K562 (cell line): ENCODE data around the gene ZSCAN29. TPM values are rescaled to one million over a fixed set of nuclear protein-coding genes. Genes with fewer than 3 reads are reported as not detected.

Experiments
- ATAC-seq: fragments of 200-7000 bp; cut with Tn5 transposase; 3 replicates; pipeline ENCODE4 v1.9.1; 2020; ENCODE audit warnings: moderate library complexity
- BruUV-seq: library from RNA; stranded (reverse); fragments of 400-500 nt; replicated peaks from 2 replicates; lab custom pipeline; 2021; lab: Mats Ljungman, UMichigan
- CTCF ChIA-PET: fragments of 300-600 bp; formaldehyde crosslinking; extraction: SDS; loops from one replicate; lab custom pipeline; 2021; ENCODE audit warnings: low intra/inter-chr PET ratio; lab: Yijun Ruan, JAX
- POLR2A ChIA-PET: fragments of 300-600, 350-650 bp; sonication (Branson Sonifier 250); formaldehyde crosslinking; extraction: SDS; loops from one replicate; lab custom pipeline; 2021; ENCODE audit warnings: antibody characterized with exemption, inconsistent platforms; lab: Yijun Ruan, JAX
- DNase-seq, 4 experiments: peaks; one replicate each; pipeline versions ENCODE4 v3.0.0 to v3.0.0-alpha.2; 2011 to 2018; ENCODE audit warnings: low spot score in 3 of 4, mixed read lengths in 3 of 4; ENCODE audit errors: extremely low read depth in 1 of 4
- FAIRE-seq: peaks from 2 replicates; lab custom pipeline; 2011; peaks lifted over from hg19 to GRCh38; lab: Jason Lieb, UNC
- H2AFZ ChIP-seq: 2 replicates; pipeline ENCODE4 v1.6.0; 2011; ENCODE audit warnings: low read depth, low read length, control low read depth, inconsistent platforms
- H3K27ac ChIP-seq: fragments of 200-600 bp; 3 replicates; pipeline ENCODE4 v1.8.0; 2011; ENCODE audit warnings: low read depth, mild to moderate bottlenecking, control low read depth, inconsistent platforms, low read length, moderate library complexity, mixed read lengths; ENCODE audit errors: extremely low read depth
- H3K27me3 ChIP-seq, 2 experiments: fragments of 300-600 bp in 1 of 2; 2 replicates in 1 of 2; 3 replicates in 1 of 2; pipeline versions ENCODE4 v1.6.0 to v1.8.0; 2011; ENCODE audit warnings: inconsistent platforms in 2 of 2, low read length in 2 of 2, mild to moderate bottlenecking in 1 of 2, mixed read lengths in 1 of 2, moderate library complexity in 1 of 2; ENCODE audit not compliant: control insufficient read depth in 2 of 2, insufficient read depth in 2 of 2
- H3K36me3 ChIP-seq: fragments of 300-600 bp; 3 replicates; pipeline ENCODE4 v1.8.0; 2011; ENCODE audit warnings: mild to moderate bottlenecking, low read length, inconsistent platforms; ENCODE audit not compliant: control insufficient read depth, insufficient read depth
- H3K4me1 ChIP-seq, 2 experiments: fragments of 200-600 bp in 1 of 2; replicated peaks in 1 of 2; 2 replicates in 1 of 2; 3 replicates in 1 of 2; pipeline versions ENCODE4 v1.5.1 to v1.8.0; 2011; ENCODE audit warnings: inconsistent platforms in 2 of 2, low read length in 2 of 2, mild to moderate bottlenecking in 1 of 2, mixed read lengths in 1 of 2, moderate library complexity in 1 of 2; ENCODE audit not compliant: control insufficient read depth in 2 of 2, insufficient read depth in 2 of 2
- H3K4me2 ChIP-seq: 2 replicates; pipeline ENCODE4 v1.6.1; 2011; ENCODE audit warnings: low read length, control low read depth, inconsistent platforms, mixed read lengths; ENCODE audit not compliant: insufficient read depth
- H3K4me3 ChIP-seq: fragments of 200-600 bp; sonication (generic), shearing (Covaris generic); 2 replicates; pipeline ENCODE4 v1.5.1; 2016; ENCODE audit warnings: control low read depth, inconsistent platforms
- H3K79me2 ChIP-seq: fragments of 200-600 bp; 3 replicates; pipeline ENCODE4 v1.8.0; 2011; ENCODE audit warnings: low read length, inconsistent platforms; ENCODE audit not compliant: control insufficient read depth, insufficient read depth
- H3K9ac ChIP-seq, 2 experiments: 2 replicates each; pipeline versions ENCODE4 v1.6.0 to v1.6.1; 2011; ENCODE audit warnings: low read depth in 2 of 2, low read length in 2 of 2, control low read depth in 1 of 2, inconsistent platforms in 1 of 2, mild to moderate bottlenecking in 1 of 2, mixed read lengths in 1 of 2; ENCODE audit not compliant: insufficient read depth in 1 of 2
- H3K9me1 ChIP-seq: one replicate; pipeline ENCODE4 v1.6.0; 2011; ENCODE audit warnings: inconsistent platforms, mild to moderate bottlenecking, low read length, moderate library complexity; ENCODE audit not compliant: control insufficient read depth, insufficient read depth
- H3K9me3 ChIP-seq: replicated peaks from 2 replicates; pipeline ENCODE4 v1.5.1; 2011; ENCODE audit warnings: low read depth, low read length, inconsistent platforms; ENCODE audit not compliant: control insufficient read depth, insufficient read depth
- H4K20me1 ChIP-seq: replicated peaks from 2 replicates; pipeline ENCODE4 v1.6.1; 2011; ENCODE audit warnings: low read length, inconsistent platforms, mixed read lengths; ENCODE audit not compliant: control insufficient read depth, insufficient read depth
- ATF7 ChIP-seq: fragments of 450-650 bp; IDR thresholded peaks from 2 replicates; pipeline ENCODE4 v1.7.1; 2014; ENCODE audit warnings: mild to moderate bottlenecking, moderate library complexity
- CBFA2T3 ChIP-seq: fragments of 450-650 bp; IDR thresholded peaks from 2 replicates; pipeline ENCODE4 v1.6.1; 2017
- KAT8 ChIP-seq: fragments of 450-650 bp; IDR thresholded peaks from 2 replicates; pipeline ENCODE4 v1.6.1; 2016; ENCODE audit warnings: low read depth, mild to moderate bottlenecking
- NR3C1 ChIP-seq: sonication (generic); formaldehyde crosslinking; IDR thresholded peaks from 2 replicates; pipeline ENCODE4 v1.8.1; 2022; ENCODE audit warnings: missing genetic modification reagents
- PCBP1 ChIP-seq: fragments of 200-400 bp; formaldehyde crosslinking; IDR thresholded peaks from 2 replicates; pipeline ENCODE4 v1.6.1; 2018; ENCODE audit warnings: mild to moderate bottlenecking, low read depth, low read length; ENCODE audit not compliant: poor library complexity, severe bottlenecking
- WGBS: fragments of 100-300 bp; shearing (Covaris generic); methylation state at CpG from one replicate; pipeline ENCODE4 v1.1.6; 2016; ENCODE audit warnings: low coverage, mixed read lengths; ENCODE audit not compliant: insufficient coverage; ENCODE audit errors: missing lambda C conversion rate; 5-methylcytosine and 5-hydroxymethylcytosine counted together
- in situ Hi-C: fragments of 300-500 bp; cut with MboI; formaldehyde crosslinking; loops from 4 replicates; pipeline ENCODE4 v1.15.0; 2018; ENCODE audit warnings: inconsistent platforms, mixed read lengths
- intact Hi-C: fragments of 100-400 bp; cut with micrococcal nuclease; formaldehyde crosslinking; loops from 2 replicates; pipeline ENCODE4 v1.14.2; 2022
- polyA plus RNA-seq, 8 experiments: library from polyadenylated mRNA; depleted of rRNA in 4 of 8; stranded (reverse) in 5 of 8; unstranded in 3 of 8; fragments of >200 nt; fragmentation: Nextera tagmentation in 2 of 8; fragmentation: Illumina TruSeq in 1 of 8; extraction: Ambion mirVana in 2 of 8; extraction: Trizol in 1 of 8; gene quantifications; 2 replicates each; pipeline versions ENCODE4 v1.2.1 to v1.2.3, GENCODE V29; 2011 to 2014; ENCODE audit warnings: inconsistent platforms in 1 of 8, missing spikeins in 1 of 8
- total RNA-seq, 7 experiments: library from RNA; depleted of rRNA in 6 of 7; stranded (reverse); fragments of >200 nt in 6 of 7; fragmentation: Illumina TruSeq in 2 of 7; extraction: Trizol in 2 of 7; gene quantifications; 2 replicates each; pipeline versions ENCODE4 v1.2.1 to v1.2.3, GENCODE V29; 2011 to 2021; ENCODE audit warnings: low replicate concordance in 1 of 7
- TF ChIP-seq, protein P1 (sequence below): fragments of 250-450 bp; sonication (Bioruptor Pico); IDR thresholded peaks from 2 replicates; pipeline ENCODE4 v1.5.0; 2020; ENCODE audit warnings: mild to moderate bottlenecking

Gene ZSCAN29
- total and polyA plus RNA-seq, 9 of the 15 experiments (the other 6 are each of a cell fraction or from before 2014, with no cell fraction given) = 2.5 to 28.6 (median 19.7) TPM

DNA sequence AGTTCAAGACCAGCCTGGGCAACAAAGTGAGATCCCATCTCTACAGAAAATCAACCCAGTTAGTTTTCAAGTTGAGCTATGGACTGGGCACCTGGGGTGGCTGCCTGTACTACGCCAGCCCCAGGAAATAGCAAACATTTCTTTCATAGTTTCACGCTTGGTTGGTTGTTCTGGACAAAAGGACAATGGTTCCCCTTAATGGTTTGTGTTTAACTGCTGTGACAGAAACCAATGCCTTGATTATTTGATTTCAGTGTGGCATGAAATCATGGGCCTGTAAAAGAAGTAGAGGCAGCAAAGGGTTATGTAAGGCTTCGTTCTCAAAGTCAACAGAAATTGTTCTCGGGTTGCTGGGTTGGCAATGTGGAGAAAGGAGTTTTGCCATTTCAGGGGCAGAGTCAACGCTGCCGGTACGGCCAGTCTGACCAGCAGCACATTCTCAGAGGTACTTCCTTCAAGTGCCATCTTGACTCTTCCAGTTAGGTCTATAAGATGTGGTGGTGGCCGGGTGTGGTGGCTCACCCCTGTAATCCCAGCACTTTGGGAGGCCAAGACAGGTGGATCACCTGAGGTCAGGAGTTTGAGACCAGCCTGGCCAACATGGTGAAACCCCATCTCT is 53.2 kb downstream of the ZSCAN29 start:
- ATAC-seq (no peak), FAIRE-seq (no peak), DNase-seq (no peak)
- TF ChIP-seq NR3C1 (CRISPR knock-in tag) = no peak
- no peak for TF ChIP-seq KAT8
- TF ChIP-seq PCBP1 = no peak
- TF ChIP-seq CBFA2T3 = no peak
- no peak for TF ChIP-seq ATF7
- TF ChIP-seq, protein P1, sequence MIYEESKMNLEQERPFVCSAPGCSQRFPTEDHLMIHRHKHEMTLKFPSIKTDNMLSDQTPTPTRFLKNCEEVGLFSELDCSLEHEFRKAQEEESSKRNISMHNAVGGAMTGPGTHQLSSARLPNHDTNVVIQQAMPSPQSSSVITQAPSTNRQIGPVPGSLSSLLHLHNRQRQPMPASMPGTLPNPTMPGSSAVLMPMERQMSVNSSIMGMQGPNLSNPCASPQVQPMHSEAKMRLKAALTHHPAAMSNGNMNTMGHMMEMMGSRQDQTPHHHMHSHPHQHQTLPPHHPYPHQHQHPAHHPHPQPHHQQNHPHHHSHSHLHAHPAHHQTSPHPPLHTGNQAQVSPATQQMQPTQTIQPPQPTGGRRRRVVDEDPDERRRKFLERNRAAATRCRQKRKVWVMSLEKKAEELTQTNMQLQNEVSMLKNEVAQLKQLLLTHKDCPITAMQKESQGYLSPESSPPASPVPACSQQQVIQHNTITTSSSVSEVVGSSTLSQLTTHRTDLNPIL (CRISPR knock-in tag) = no peak
- H3K27me3 ChIP-seq = peaks cover 19 to 23% of the 10 kb centered on the region in 2 experiments
- ChIA-PET CTCF (no interaction called here), POLR2A (interaction anchor here (2.2 kb wide), 1 partner anchor 10 kb away, joined by 7 read pairs; no protein-coding TSS in a partner anchor)
- H3K27ac ChIP-seq = no peak overlapping the region
- H3K79me2 ChIP-seq = no peaks in the 10 kb centered on the region
- no peaks in the 10 kb centered on the region; a peak in 1 of 5 replicates for H3K4me1 ChIP-seq
- no peaks in the 10 kb centered on the region for H3K36me3 ChIP-seq
- no peaks in the 10 kb centered on the region for H3K9me1 ChIP-seq
- no peak overlapping the region for H3K9ac ChIP-seq
- 10% methylated on average over 8 of the region's 8 CpGs for WGBS
- in situ Hi-C loops (no loop called here), intact Hi-C loops (no loop called here)
- no peak overlapping the region for H3K4me3 ChIP-seq
- H2AFZ ChIP-seq = no peak overlapping the region
- no peaks in the 10 kb centered on the region for H3K9me3 ChIP-seq
- no peak overlapping the region for H3K4me2 ChIP-seq
- no TSS peak for BruUV-seq
- no peaks in the 10 kb centered on the region for H4K20me1 ChIP-seq
